Measurements from ENCODE around the gene NR3C2. TPM values are rescaled to one million over a fixed set of nuclear protein-coding genes. Genes with fewer than 3 reads are reported as not detected.

The NR3C2 gene
- total RNA-seq, 1 experiment from 2014 or later = 2.8 TPM

DNA sequence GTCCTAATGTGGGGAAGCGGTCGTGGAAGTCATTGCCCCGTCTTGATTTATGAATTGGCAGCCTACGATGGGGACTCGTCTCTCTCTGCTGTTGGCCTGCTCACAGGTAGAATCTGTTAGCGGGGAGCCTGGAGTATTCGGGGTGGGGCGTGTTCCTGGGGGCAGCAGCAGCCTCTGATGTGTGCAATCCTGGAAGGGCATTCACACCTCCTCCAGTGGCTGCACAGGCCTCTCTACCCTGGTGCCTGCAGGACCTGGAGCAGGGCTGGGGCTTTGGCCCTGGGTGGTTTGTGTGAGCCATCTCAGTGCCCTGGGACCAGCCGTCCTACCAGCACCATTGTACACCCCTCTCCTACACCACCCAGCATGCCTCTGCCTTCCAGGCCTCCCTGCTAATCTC, 369.4 kb downstream of the NR3C2 start:
- no peak overlapping the region for H2AFZ ChIP-seq (ENCODE audit: low read length)
- POLR2A ChIA-PET (ENCODE audit: unreplicated experiment) = no interaction called here
- DNase-seq = no peak
- H3K4me3 ChIP-seq (ENCODE audit: low read length) = no peak overlapping the region
- no peaks in the 10 kb centered on the region for H3K79me2 ChIP-seq (ENCODE audit: low read length)
- TF ChIP-seq, protein P1, sequence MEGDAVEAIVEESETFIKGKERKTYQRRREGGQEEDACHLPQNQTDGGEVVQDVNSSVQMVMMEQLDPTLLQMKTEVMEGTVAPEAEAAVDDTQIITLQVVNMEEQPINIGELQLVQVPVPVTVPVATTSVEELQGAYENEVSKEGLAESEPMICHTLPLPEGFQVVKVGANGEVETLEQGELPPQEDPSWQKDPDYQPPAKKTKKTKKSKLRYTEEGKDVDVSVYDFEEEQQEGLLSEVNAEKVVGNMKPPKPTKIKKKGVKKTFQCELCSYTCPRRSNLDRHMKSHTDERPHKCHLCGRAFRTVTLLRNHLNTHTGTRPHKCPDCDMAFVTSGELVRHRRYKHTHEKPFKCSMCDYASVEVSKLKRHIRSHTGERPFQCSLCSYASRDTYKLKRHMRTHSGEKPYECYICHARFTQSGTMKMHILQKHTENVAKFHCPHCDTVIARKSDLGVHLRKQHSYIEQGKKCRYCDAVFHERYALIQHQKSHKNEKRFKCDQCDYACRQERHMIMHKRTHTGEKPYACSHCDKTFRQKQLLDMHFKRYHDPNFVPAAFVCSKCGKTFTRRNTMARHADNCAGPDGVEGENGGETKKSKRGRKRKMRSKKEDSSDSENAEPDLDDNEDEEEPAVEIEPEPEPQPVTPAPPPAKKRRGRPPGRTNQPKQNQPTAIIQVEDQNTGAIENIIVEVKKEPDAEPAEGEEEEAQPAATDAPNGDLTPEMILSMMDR (conservative IDR thresholded peaks at IDR 0.05; ENCODE audit: low read depth, low read length) = no peak
- TF ChIP-seq EZH2phosphoT487 (IDR thresholded peaks at IDR 0.05; ENCODE audit: borderline replicate concordance, low read length) (no peak), EZH2 (IDR thresholded peaks at IDR 0.05; ENCODE audit: low read length, unreplicated experiment) (no peak)
- no peaks in the 10 kb centered on the region for H3K4me1 ChIP-seq (ENCODE audit: insufficient read depth, low read length)
- no peak overlapping the region for H3K4me2 ChIP-seq (ENCODE audit: low read length)
- H4K20me1 ChIP-seq (ENCODE audit: low read length) = no peaks in the 10 kb centered on the region
- intact Hi-C loops (cut with micrococcal nuclease) = no loop called here
- H3F3A ChIP-seq (ENCODE audit: low read length, unreplicated experiment) = no peaks in the 10 kb centered on the region
- no peak for ATAC-seq
- no peaks in the 10 kb centered on the region for H3K9me3 ChIP-seq (ENCODE audit: low read length)
- CTCF ChIA-PET = no interaction called here
- H3K36me3 ChIP-seq (ENCODE audit: low read depth, low read length) = no peaks in the 10 kb centered on the region; the same call in 1 of the 2 replicates
- no peak overlapping the region for H3K27ac ChIP-seq (ENCODE audit: low read length)
- H3K9me2 ChIP-seq (replicated peaks; ENCODE audit: low read length) = no peaks in the 10 kb centered on the region
- BruUV-seq (replicated peaks) = no TSS peak
- H3K27me3 ChIP-seq (ENCODE audit: low read length) = no peaks in the 10 kb centered on the region
- no peak overlapping the region for H3K9ac ChIP-seq (ENCODE audit: low read length)

DNA sequence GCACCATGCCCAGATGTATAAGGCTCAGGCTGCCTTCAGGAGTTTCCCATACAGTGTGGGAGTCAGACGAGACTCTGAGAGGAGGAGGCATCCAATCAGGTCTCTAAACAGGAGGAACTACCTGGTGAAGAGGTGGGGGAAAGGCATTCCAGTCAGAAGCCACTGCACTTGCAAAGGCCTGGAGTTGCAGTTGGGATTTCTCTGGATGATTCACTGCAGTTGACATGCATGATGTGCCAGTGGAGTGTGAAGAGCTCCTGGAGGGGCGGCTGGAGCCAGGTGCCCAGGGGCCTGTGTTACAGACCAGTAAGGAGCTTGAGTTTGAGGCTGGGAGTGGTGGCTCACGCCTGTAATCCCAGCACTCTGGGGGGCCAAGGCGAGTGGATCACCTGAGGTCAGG, 371.2 kb downstream of the NR3C2 start:
- Histone ChIP-seq H3K9ac (ENCODE audit: low read length) (no peak overlapping the region), H3K4me1 (ENCODE audit: insufficient read depth, low read length) (no peaks in the 10 kb centered on the region), H3K4me3 (ENCODE audit: low read length) (no peak overlapping the region), H3K4me2 (ENCODE audit: low read length) (no peak overlapping the region), H3K27ac (ENCODE audit: low read length) (no peak overlapping the region), H3K9me3 (ENCODE audit: low read length) (no peaks in the 10 kb centered on the region), H3K79me2 (ENCODE audit: low read length) (no peaks in the 10 kb centered on the region), H4K20me1 (ENCODE audit: low read length) (no peaks in the 10 kb centered on the region), H3K36me3 (ENCODE audit: low read depth, low read length) (no peaks in the 10 kb centered on the region; the same call in 1 of the 2 replicates), H3K9me2 (replicated peaks; ENCODE audit: low read length) (no peaks in the 10 kb centered on the region), H2AFZ (ENCODE audit: low read length) (no peak overlapping the region), H3K27me3 (ENCODE audit: low read length) (no peaks in the 10 kb centered on the region), H3F3A (ENCODE audit: low read length, unreplicated experiment) (no peaks in the 10 kb centered on the region)
- TF ChIP-seq EZH2 (IDR thresholded peaks at IDR 0.05; ENCODE audit: low read length, unreplicated experiment) (no peak), EZH2phosphoT487 (IDR thresholded peaks at IDR 0.05; ENCODE audit: borderline replicate concordance, low read length) (no peak)
- TF ChIP-seq, protein P1 (conservative IDR thresholded peaks at IDR 0.05; ENCODE audit: low read depth, low read length) = no peak
- ATAC-seq (no peak), DNase-seq (no peak)
- intact Hi-C loops (cut with micrococcal nuclease) = no loop called here
- ChIA-PET CTCF (no interaction called here), POLR2A (ENCODE audit: unreplicated experiment) (no interaction called here)
- no TSS peak for BruUV-seq (replicated peaks)

DNA sequence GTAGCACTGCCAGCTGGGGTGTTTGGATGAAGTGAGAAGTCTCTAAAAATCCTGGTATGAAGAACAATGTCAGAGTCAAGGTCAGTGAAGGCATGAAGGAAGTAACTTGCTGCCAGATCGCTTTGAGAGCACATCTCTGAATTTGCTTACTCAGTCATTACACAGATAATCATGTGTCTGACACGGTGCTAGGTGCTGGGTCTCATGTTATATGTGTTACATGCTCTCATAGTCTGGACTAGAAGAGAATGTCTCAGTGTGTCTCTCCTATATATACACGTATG, 372.4 kb downstream of the NR3C2 start:
- no peaks in the 10 kb centered on the region for H3K4me1 ChIP-seq (ENCODE audit: insufficient read depth, low read length)
- BruUV-seq (replicated peaks) = no TSS peak

More for the DNA sequence above, 372.4 kb downstream of the NR3C2 start:
- no peak for DNase-seq
- no peaks in the 10 kb centered on the region for H4K20me1 ChIP-seq (ENCODE audit: low read length)
- ChIA-PET POLR2A (ENCODE audit: unreplicated experiment) (no interaction called here), CTCF (no interaction called here)
- H3K4me2 ChIP-seq (ENCODE audit: low read length) = no peak overlapping the region
- no peak for ATAC-seq
- H3F3A ChIP-seq (ENCODE audit: low read length, unreplicated experiment) = no peaks in the 10 kb centered on the region
- H3K9me2 ChIP-seq (replicated peaks; ENCODE audit: low read length) = no peaks in the 10 kb centered on the region
- H3K36me3 ChIP-seq (ENCODE audit: low read depth, low read length) = no peaks in the 10 kb centered on the region; the same call in 1 of the 2 replicates
- H3K9ac ChIP-seq (ENCODE audit: low read length) = no peak overlapping the region
- H3K9me3 ChIP-seq (ENCODE audit: low read length) = no peaks in the 10 kb centered on the region
- H3K27me3 ChIP-seq (ENCODE audit: low read length) = no peaks in the 10 kb centered on the region
- no peak overlapping the region for H2AFZ ChIP-seq (ENCODE audit: low read length)
- H3K79me2 ChIP-seq (ENCODE audit: low read length) = no peaks in the 10 kb centered on the region
- H3K4me3 ChIP-seq (ENCODE audit: low read length) = no peak overlapping the region
- TF ChIP-seq EZH2phosphoT487 (IDR thresholded peaks at IDR 0.05; ENCODE audit: borderline replicate concordance, low read length) (no peak), EZH2 (IDR thresholded peaks at IDR 0.05; ENCODE audit: low read length, unreplicated experiment) (no peak)
- TF ChIP-seq, protein P1 (conservative IDR thresholded peaks at IDR 0.05; ENCODE audit: low read depth, low read length) = no peak
- intact Hi-C loops (cut with micrococcal nuclease) = no loop called here
- H3K27ac ChIP-seq (ENCODE audit: low read length) = no peak overlapping the region
